Measurements from ENCODE around the gene CTIF.

GRCh38 chr18:48800466-48800865 lies 261.6 kb downstream of the CTIF start:
- TF ChIP-seq TAF1 (IDR thresholded peaks at IDR 0.05; ENCODE audit: borderline replicate concordance, low read depth, low read length) (no peak), POLR2A (IDR thresholded peaks at IDR 0.05; ENCODE audit: low read depth, low read length) (no peak), POLR2AphosphoS5 (IDR thresholded peaks at IDR 0.05; ENCODE audit: low read depth, low read length) (no peak)
